GM12878 (cell line): ENCODE results near the gene NXPE2. TPM values are rescaled to one million over a fixed set of nuclear protein-coding genes. Genes with fewer than 3 reads are reported as not detected.

Experiments
- ATAC-seq: fragments of 200-7000 bp; cut with Tn5 transposase; 3 replicates; pipeline ENCODE4 v1.9.1; 2020; ENCODE audit warnings: mild to moderate bottlenecking, moderate library complexity
- BruUV-seq: library from RNA; stranded (reverse); fragments of 400-500 nt; replicated peaks from 2 replicates; lab custom pipeline; 2021; lab: Mats Ljungman, UMichigan
- CTCF ChIA-PET: fragments of 300-600 bp; sonication (Branson Sonifier 250); formaldehyde crosslinking; extraction: SDS; loops from one replicate; lab custom pipeline; 2021; ENCODE audit warnings: inconsistent platforms; lab: Yijun Ruan, JAX
- POLR2A ChIA-PET: fragments of 350-600 bp; formaldehyde crosslinking; extraction: SDS; loops from one replicate; lab custom pipeline; 2021; ENCODE audit warnings: inconsistent platforms; lab: Charles Lee
- RAD21 ChIA-PET: fragments of 300-600 bp; sonication (Branson Sonifier 250); formaldehyde crosslinking; loops from one replicate; lab custom pipeline; 2023; ENCODE audit warnings: antibody characterized with exemption; ENCODE audit not compliant: unreplicated experiment; lab: Charles Lee
- SMC1A ChIA-PET: fragments of 300-600 bp; sonication (Branson Sonifier 250); formaldehyde crosslinking; loops from one replicate; lab custom pipeline; 2023; ENCODE audit not compliant: unreplicated experiment, uncharacterized antibody; lab: Charles Lee
- DNase-seq: peaks from one replicate; pipeline ENCODE4 v3.0.0-alpha.2; 2011; ENCODE audit warnings: low read depth, low spot score
- FAIRE-seq: peaks from 3 replicates; lab custom pipeline; 2011; peaks lifted over from hg19 to GRCh38; lab: Jason Lieb, UNC
- H2AFZ ChIP-seq: 2 replicates; pipeline ENCODE4 v1.6.0; 2011; ENCODE audit warnings: low read depth, low read length, control low read depth; ENCODE audit not compliant: control insufficient read depth
- H3K27ac ChIP-seq: 2 replicates; pipeline ENCODE4 v1.5.1; 2011; ENCODE audit warnings: control low read depth; ENCODE audit not compliant: control insufficient read depth, insufficient read depth
- H3K27me3 ChIP-seq, 2 experiments: replicated peaks in 1 of 2; 2 replicates each; pipeline versions ENCODE4 v1.6.0 to v1.6.1; 2011; ENCODE audit warnings: low read length in 1 of 2; ENCODE audit not compliant: control insufficient read depth in 2 of 2, insufficient read depth in 2 of 2
- H3K36me3 ChIP-seq, 2 experiments: 2 replicates each; pipeline ENCODE4 v1.5.1; 2011; ENCODE audit warnings: low read length in 1 of 2; ENCODE audit not compliant: control insufficient read depth in 2 of 2, insufficient read depth in 2 of 2
- H3K4me1 ChIP-seq: 2 replicates; pipeline ENCODE4 v1.6.1; 2011; ENCODE audit warnings: mild to moderate bottlenecking, low read length, moderate library complexity, mixed read lengths; ENCODE audit not compliant: control insufficient read depth, insufficient read depth
- H3K4me2 ChIP-seq: 2 replicates; pipeline ENCODE4 v1.6.0; 2011; ENCODE audit warnings: control low read depth; ENCODE audit not compliant: control insufficient read depth, insufficient read depth
- H3K4me3 ChIP-seq: fragments of 200-600 bp; sonication (generic); 2 replicates; pipeline ENCODE4 v1.5.1; 2016
- H3K79me2 ChIP-seq: 2 replicates; pipeline ENCODE4 v1.6.0; 2011; ENCODE audit warnings: low read length; ENCODE audit not compliant: control insufficient read depth, insufficient read depth
- H3K9ac ChIP-seq: 2 replicates; pipeline ENCODE4 v1.8.0; 2011; ENCODE audit warnings: low read length, control low read depth, mixed read lengths; ENCODE audit not compliant: control insufficient read depth, insufficient read depth
- H3K9me3 ChIP-seq: replicated peaks from 3 replicates; pipeline ENCODE4 v1.5.1; 2011; ENCODE audit warnings: mild to moderate bottlenecking, low read length; ENCODE audit not compliant: control insufficient read depth, insufficient read depth
- H4K20me1 ChIP-seq: 2 replicates; pipeline ENCODE4 v1.6.0; 2011; ENCODE audit not compliant: control insufficient read depth, insufficient read depth
- BACH1 ChIP-seq: fragments of 450-650 bp; IDR thresholded peaks from 2 replicates; pipeline ENCODE4 v1.6.1; 2017; ENCODE audit warnings: mild to moderate bottlenecking, borderline replicate concordance
- BHLHE40 ChIP-seq, 2 experiments: fragments of 450-650 bp in 1 of 2; IDR thresholded peaks; 2 replicates each; pipeline ENCODE4 v1.6.1; 2011 to 2017; ENCODE audit warnings: low read depth in 2 of 2, borderline replicate concordance in 1 of 2, improper control_type of control experiment in 1 of 2, low read length in 1 of 2, mild to moderate bottlenecking in 1 of 2
- CTCF ChIP-seq, 3 experiments: IDR thresholded peaks in 2 of 3; conservative IDR thresholded peaks in 1 of 3; 2 replicates each; pipeline ENCODE4 v1.5.1; 2011; ENCODE audit warnings: low read depth in 3 of 3, low read length in 3 of 3, mild to moderate bottlenecking in 3 of 3, control low read depth in 2 of 3, moderate library complexity in 2 of 3, inconsistent platforms in 1 of 3, mixed read lengths in 1 of 3; ENCODE audit not compliant: control insufficient read depth in 2 of 3, insufficient read depth in 1 of 3; ENCODE audit errors: extremely low read depth in 1 of 3
- FOS ChIP-seq: IDR thresholded peaks from 3 replicates; pipeline ENCODE4 v1.6.1; 2011; ENCODE audit warnings: borderline replicate concordance; ENCODE audit not compliant: insufficient read length; ENCODE audit errors: extremely low read depth
- FOXM1 ChIP-seq: IDR thresholded peaks from 2 replicates; pipeline ENCODE4 v1.6.1; 2012; ENCODE audit warnings: low read depth, mild to moderate bottlenecking, inconsistent platforms, low read length, moderate library complexity
- HSF1 ChIP-seq: fragments of 150-350 bp; IDR thresholded peaks from 2 replicates; pipeline ENCODE4 v1.6.1; 2014; ENCODE audit warnings: mild to moderate bottlenecking, low read depth, low read length
- MTA3 ChIP-seq: IDR thresholded peaks from 2 replicates; pipeline ENCODE4 v1.6.1; 2012; ENCODE audit warnings: low read length, inconsistent platforms, borderline replicate concordance
- NR2F1 ChIP-seq: fragments of 450-650 bp; conservative IDR thresholded peaks from 2 replicates; pipeline ENCODE4 v1.6.1; 2017; ENCODE audit warnings: mild to moderate bottlenecking
- POU2F2 ChIP-seq: IDR thresholded peaks from 3 replicates; pipeline ENCODE4 v1.6.1; 2011; ENCODE audit warnings: low read depth, mild to moderate bottlenecking, low read length, borderline replicate concordance
- SIN3A ChIP-seq: IDR thresholded peaks from 2 replicates; pipeline ENCODE4 v1.6.1; 2012; ENCODE audit warnings: low read depth, low read length, improper control_type of control experiment
- SIX5 ChIP-seq: IDR thresholded peaks from 2 replicates; pipeline ENCODE4 v1.6.1; 2011; ENCODE audit warnings: mild to moderate bottlenecking, low read depth, low read length, moderate library complexity; ENCODE audit not compliant: severe bottlenecking
- SMAD5 ChIP-seq: IDR thresholded peaks from 2 replicates; pipeline ENCODE4 v1.6.1; 2016; ENCODE audit warnings: antibody characterized with exemption, low read depth
- SUPT20H ChIP-seq: IDR thresholded peaks from 2 replicates; pipeline ENCODE4 v1.6.1; 2011; ENCODE audit warnings: low read depth, mild to moderate bottlenecking, low read length, moderate library complexity, borderline replicate concordance; ENCODE audit not compliant: control insufficient read depth
- TARDBP ChIP-seq: IDR thresholded peaks from 2 replicates; pipeline ENCODE4 v1.6.1; 2016; ENCODE audit warnings: borderline replicate concordance
- ZNF217 ChIP-seq: fragments of 450-650 bp; IDR thresholded peaks from 2 replicates; pipeline ENCODE4 v1.6.1; 2017; ENCODE audit warnings: antibody characterized with exemption, mild to moderate bottlenecking
- WGBS: methylation state at CpG from one replicate; pipeline ENCODE4 v1.1.6; 2016; ENCODE audit warnings: low lambda C conversion rate; ENCODE audit not compliant: insufficient replicate concordance, insufficient coverage; ENCODE audit errors: missing lambda C conversion rate; 5-methylcytosine and 5-hydroxymethylcytosine counted together
- in situ Hi-C: fragments of 300-500 bp; cut with MboI; formaldehyde crosslinking; loops from 9 replicates; pipeline ENCODE4 v1.14.3; 2018; ENCODE audit warnings: mixed read lengths
- intact Hi-C: fragments of 100-400 bp; cut with micrococcal nuclease; formaldehyde crosslinking; loops from one replicate; pipeline ENCODE4 v1.14.2; 2022; ENCODE audit not compliant: unreplicated experiment
- polyA plus RNA-seq, 11 experiments: library from polyadenylated mRNA; depleted of rRNA in 4 of 11; unstranded in 6 of 11; stranded (reverse) in 5 of 11; fragments of >200 nt; fragmentation: Nextera tagmentation in 4 of 11; fragmentation: Illumina TruSeq in 1 of 11; extraction: Ambion mirVana in 4 of 11; extraction: Trizol in 1 of 11; gene quantifications; 1 replicate in 1 of 11; 2 replicates in 10 of 11; pipeline versions ENCODE4 v1.2.1 to v1.2.3, GENCODE V29; 2011 to 2016; ENCODE audit warnings: inconsistent platforms in 2 of 11, missing spikeins in 2 of 11, low read depth in 1 of 11
- total RNA-seq, 4 experiments: library from RNA; depleted of rRNA in 3 of 4; stranded (reverse); fragments of >200 nt in 3 of 4; fragmentation: Illumina TruSeq in 1 of 4; extraction: Trizol in 1 of 4; gene quantifications; 2 replicates each; pipeline versions ENCODE4 v1.2.1 to v1.2.3, GENCODE V29; 2013 to 2021

Gene NXPE2
- total and polyA plus RNA-seq, 10 of the 15 experiments (the other 5 are each of a cell fraction or from before 2014, with no cell fraction given): not detected

- DNase-seq (no peak), FAIRE-seq (no peak), ATAC-seq (no peak)
- ChIA-PET RAD21 (no interaction called here), POLR2A (no interaction called here), CTCF (no interaction called here), SMC1A (no interaction called here)
- Histone ChIP-seq H4K20me1 (no peaks in the 10 kb centered on the region), H3K27ac (no peak overlapping the region), H2AFZ (no peak overlapping the region), H3K4me1 (no peaks in the 10 kb centered on the region), H3K36me3 (no peaks in the 10 kb centered on the region), H3K79me2 (no peaks in the 10 kb centered on the region), H3K4me3 (no peak overlapping the region), H3K9me3 (no peaks in the 10 kb centered on the region; the same call in 2 of the 3 replicates), H3K27me3 (no peaks in the 10 kb centered on the region), H3K4me2 (no peak overlapping the region), H3K9ac (no peak overlapping the region)
- intact Hi-C loops: no loop called here
- no TSS peak for BruUV-seq
- in situ Hi-C loops: no loop called here
- TF ChIP-seq TARDBP (no peak), BACH1 (no peak), SIN3A (no peak), SMAD5 (no peak), FOS (no peak), SUPT20H (no peak), ZNF217 (no peak), POU2F2 (no peak), HSF1 (no peak), SIX5 (no peak), CTCF (IDR thresholded peaks at IDR 0.05 in 2 of 3, conservative IDR thresholded peaks at IDR 0.05 in 1 of 3; ENCODE audit: control insufficient read depth in 2 of 3, extremely low read depth in 1 of 3, insufficient read depth in 1 of 3, low read depth in 3 of 3, low read length in 3 of 3) (no peak), MTA3 (no peak), FOXM1 (no peak), NR2F1 (no peak), BHLHE40 (IDR thresholded peaks at IDR 0.05; ENCODE audit: borderline replicate concordance in 1 of 2, low read depth in 2 of 2, low read length in 1 of 2) (no peak)
- WGBS: 19% methylated on average over 2 of the region's 2 CpGs
Measured at GRCh38 chr11:114713756-114714155, 35.4 kb downstream of the NXPE2 start.
